HUES48 (cell line): ENCODE data around the gene GAP43.

Experiments
- H3K27ac ChIP-seq: one replicate; pipeline ENCODE4 v1.7.0; 2013; ENCODE audit warnings: low read depth, low read length, inconsistent platforms
- H3K27me3 ChIP-seq: 2 replicates; pipeline ENCODE4 v1.6.1; 2013; ENCODE audit warnings: mild to moderate bottlenecking, low read length; ENCODE audit not compliant: control insufficient read depth, insufficient read depth
- H3K36me3 ChIP-seq: 2 replicates; pipeline ENCODE4 v1.6.1; 2013; ENCODE audit warnings: low read length; ENCODE audit not compliant: control insufficient read depth, insufficient read depth
- H3K4me1 ChIP-seq: 2 replicates; pipeline ENCODE4 v1.6.1; 2013; ENCODE audit warnings: mild to moderate bottlenecking, low read length; ENCODE audit not compliant: control insufficient read depth, insufficient read depth
- H3K4me3 ChIP-seq: 2 replicates; pipeline ENCODE4 v1.5.1; 2013; ENCODE audit warnings: mild to moderate bottlenecking, low read depth, low read length
- H3K9ac ChIP-seq: 2 replicates; pipeline ENCODE4 v1.6.1; 2013; ENCODE audit warnings: mild to moderate bottlenecking, low read depth, low read length, moderate library complexity
- H3K9me3 ChIP-seq: 2 replicates; pipeline ENCODE4 v1.6.1; 2013; ENCODE audit warnings: low read length; ENCODE audit not compliant: control insufficient read depth, insufficient read depth

Gene GAP43, protein sequence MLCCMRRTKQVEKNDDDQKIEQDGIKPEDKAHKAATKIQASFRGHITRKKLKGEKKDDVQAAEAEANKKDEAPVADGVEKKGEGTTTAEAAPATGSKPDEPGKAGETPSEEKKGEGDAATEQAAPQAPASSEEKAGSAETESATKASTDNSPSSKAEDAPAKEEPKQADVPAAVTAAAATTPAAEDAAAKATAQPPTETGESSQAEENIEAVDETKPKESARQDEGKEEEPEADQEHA

DNA sequence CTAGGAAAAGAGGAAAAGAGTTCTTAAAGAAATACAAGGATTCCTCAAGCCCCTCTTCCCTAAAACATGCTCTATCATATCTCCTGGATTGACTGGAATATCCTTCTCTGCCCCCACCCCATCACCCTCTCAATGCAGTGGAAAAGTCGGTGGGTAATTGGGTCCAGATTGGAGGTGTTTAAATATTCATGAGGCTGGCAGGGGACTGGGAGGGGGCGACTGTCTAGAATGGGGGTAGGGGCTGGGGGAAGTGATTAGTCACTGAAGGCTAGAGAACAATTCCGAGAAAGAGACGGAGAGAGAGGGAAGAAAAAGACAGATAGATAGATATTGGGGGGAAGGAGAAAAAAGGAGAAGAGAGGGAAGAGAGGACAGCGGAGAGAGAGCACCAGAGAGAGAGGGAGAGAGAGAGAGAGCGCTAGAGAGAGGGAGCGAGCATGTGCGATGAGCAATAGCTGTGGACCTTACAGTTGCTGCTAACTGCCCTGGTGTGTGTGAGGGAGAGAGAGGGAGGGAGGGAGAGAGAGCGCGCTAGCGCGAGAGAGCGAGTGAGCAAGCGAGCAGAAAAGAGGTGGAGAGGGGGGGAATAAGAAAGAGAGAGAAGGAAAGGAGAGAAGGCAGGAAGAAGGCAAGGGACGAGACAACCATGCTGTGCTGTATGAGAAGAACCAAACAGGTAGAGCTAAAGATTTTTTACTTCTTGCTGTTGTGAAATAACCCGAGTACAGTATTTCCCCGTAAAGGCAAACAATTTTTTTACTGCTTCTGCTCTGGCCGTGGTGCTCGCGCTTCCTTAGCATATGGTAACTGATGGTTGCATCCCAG lies at the start of gene GAP43:
TSS of gene GAP43 (plus strand) at position 467 of the 825 bp plus-strand sequence. CDS start at position 647, 180 bp downstream.
- peak within 1 kb of the TSS; percentile 82 for H3K4me3 ChIP-seq
- no peaks in the 10 kb centered on the region for H3K9me3 ChIP-seq
- no peaks in the 10 kb centered on the region for H3K36me3 ChIP-seq
- H3K27ac ChIP-seq, result peak within 1 kb of the TSS; percentile 13
- H3K27me3 ChIP-seq, result peaks cover 15% of the 10 kb centered on the region; the same call in 1 of the 2 replicates
- peak within 1 kb of the TSS; percentile 71; the same call in 1 of the 2 replicates for H3K9ac ChIP-seq
- peaks cover 39% of the 10 kb centered on the region for H3K4me1 ChIP-seq

DNA sequence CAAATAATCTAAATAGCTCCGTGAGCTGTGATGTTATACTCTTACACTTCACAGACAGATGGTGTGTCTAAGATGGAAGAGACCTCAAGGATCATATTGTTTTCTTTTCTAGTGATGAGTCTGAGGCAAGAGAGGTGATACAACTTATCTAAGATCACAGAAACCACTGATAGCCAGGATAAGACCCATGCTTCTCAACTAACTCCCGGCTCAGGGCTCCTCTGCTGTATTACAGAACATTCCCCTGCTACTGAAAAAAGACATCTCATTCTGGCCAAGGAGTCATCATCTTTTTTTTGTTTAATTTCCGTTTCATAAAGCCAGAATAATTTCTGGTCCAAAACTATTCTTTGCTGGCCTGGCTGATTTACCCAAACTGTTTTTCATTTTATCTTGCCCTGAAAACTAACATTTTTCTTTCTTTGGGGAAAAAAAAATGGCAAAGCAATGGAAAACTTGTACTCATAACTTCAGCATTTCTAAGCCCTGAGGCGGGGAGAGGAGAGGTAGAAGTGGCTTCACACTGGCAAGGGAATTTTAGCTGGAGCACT lies 46.9 kb upstream of the GAP43 start:
- Histone ChIP-seq H3K27me3 (no peaks in the 10 kb centered on the region), H3K27ac (no peak overlapping the region), H3K9ac (no peak overlapping the region), H3K9me3 (no peaks in the 10 kb centered on the region), H3K36me3 (no peaks in the 10 kb centered on the region), H3K4me1 (peaks cover 6% of the 10 kb centered on the region), H3K4me3 (no peak overlapping the region)

DNA sequence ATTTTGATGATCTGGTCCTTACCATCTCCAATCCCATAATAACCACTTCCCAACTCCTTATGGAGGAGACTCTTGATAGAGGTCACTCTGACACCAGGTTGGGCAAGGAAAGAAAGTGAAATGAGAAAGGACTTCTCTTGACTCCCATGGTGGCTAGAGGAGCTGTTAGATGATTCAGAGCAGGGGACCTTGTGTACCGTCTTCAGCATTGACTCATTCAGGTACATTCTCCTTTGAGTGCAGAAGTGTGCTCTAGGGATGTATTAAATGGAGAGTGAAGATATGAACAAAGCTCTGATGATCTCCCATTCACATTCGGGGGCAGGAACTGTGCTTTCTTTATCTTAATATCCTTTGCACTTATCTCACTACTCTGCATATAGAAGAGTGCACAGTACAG lies 46.3 kb upstream of the GAP43 start:
- Histone ChIP-seq H3K27me3 (no peaks in the 10 kb centered on the region), H3K9me3 (no peaks in the 10 kb centered on the region), H3K4me1 (peaks cover 9% of the 10 kb centered on the region), H3K36me3 (no peaks in the 10 kb centered on the region), H3K9ac (no peak overlapping the region), H3K4me3 (no peak overlapping the region), H3K27ac (no peak overlapping the region)

DNA sequence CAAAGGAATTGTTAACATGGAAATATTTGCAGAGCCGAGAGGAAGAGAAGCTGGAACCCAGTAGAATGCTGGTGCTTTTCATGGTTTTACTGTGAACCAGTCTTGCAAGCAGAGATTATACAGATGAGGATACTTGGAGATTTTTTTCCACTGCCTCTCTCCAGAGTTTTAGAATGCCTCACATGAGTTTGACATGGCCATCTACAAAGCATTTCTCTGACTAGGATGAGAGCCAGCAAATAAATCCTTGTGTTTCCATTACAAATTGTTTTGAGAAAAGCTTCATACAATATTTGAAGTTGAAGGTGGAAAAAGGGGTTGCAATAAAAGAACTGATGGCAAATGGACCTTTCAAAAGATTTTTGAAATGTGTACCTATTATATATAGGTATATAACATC lies 45.0 kb upstream of the GAP43 start:
- Histone ChIP-seq H3K4me3 (no peak overlapping the region), H3K9me3 (no peaks in the 10 kb centered on the region), H3K27me3 (no peaks in the 10 kb centered on the region), H3K27ac (no peak overlapping the region), H3K9ac (no peak overlapping the region), H3K4me1 (peaks cover 9% of the 10 kb centered on the region), H3K36me3 (no peaks in the 10 kb centered on the region)

DNA sequence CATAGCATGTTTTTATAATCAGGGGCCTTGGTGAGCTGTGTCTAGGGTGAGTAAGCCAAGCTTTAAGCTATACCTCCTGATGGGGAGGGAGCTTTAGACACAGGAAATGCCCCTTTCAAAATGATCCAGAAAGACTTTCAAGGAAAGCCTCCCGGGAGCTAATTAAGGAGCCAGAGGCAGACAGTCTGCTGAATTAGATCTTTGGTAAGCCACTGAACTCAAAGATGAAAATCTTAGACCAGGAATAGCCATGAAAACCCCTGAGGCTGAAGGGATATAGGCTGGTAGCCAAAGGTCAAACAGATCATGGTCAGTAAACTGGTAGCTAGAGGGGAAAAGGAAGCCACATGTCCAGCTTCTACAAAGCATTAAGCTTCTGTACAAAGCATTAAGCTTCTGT lies 42.7 kb upstream of the GAP43 start:
- H3K27me3 ChIP-seq, result no peaks in the 10 kb centered on the region
- H3K4me3 ChIP-seq, result no peak overlapping the region
- H3K36me3 ChIP-seq, result no peaks in the 10 kb centered on the region
- no peak overlapping the region for H3K9ac ChIP-seq
- no peak overlapping the region for H3K27ac ChIP-seq
- peaks cover 9% of the 10 kb centered on the region for H3K4me1 ChIP-seq
- H3K9me3 ChIP-seq, result no peaks in the 10 kb centered on the region

DNA sequence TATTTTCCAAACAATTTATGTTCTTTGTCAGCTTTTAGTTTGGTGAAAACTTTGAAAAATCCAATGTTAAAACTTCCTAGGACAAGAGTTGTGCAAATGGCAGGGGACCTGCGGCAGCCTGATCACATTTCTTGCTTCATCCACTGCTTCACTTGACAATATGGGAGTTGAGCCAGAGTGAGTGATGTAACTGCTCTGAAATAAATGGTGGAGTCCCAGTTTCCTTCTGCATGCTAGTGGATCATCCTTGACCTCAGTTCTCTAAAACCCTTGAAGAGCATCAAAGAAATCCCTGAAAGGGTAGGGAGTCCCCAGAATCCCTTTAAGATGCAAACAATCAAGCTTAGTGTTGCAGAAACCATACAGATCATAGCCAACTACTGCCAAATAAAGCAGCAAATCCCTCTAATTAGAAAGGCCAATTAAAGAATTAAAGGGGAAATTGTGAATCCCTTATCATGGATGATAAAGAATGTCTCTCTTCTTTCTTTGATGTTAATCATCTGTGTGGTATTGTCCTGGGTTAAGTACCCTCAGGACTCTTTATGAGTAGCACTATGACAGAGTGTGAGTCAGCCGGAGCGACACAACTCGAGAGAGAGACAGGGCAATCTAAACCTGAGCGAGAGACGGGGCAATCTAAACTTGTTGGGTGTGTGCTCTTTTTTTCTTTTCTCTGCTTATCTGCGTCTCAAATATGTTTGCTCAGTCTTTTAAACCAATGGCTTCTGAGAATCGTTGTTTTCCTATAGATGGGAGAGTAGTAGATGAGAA lies 41.8 kb upstream of the GAP43 start:
- H3K27me3 ChIP-seq, result no peaks in the 10 kb centered on the region
- H3K36me3 ChIP-seq, result no peaks in the 10 kb centered on the region
- H3K9ac ChIP-seq, result no peak overlapping the region
- no peak overlapping the region for H3K4me3 ChIP-seq
- H3K9me3 ChIP-seq, result no peaks in the 10 kb centered on the region
- H3K27ac ChIP-seq, result no peak overlapping the region
- peaks cover 9% of the 10 kb centered on the region for H3K4me1 ChIP-seq

DNA sequence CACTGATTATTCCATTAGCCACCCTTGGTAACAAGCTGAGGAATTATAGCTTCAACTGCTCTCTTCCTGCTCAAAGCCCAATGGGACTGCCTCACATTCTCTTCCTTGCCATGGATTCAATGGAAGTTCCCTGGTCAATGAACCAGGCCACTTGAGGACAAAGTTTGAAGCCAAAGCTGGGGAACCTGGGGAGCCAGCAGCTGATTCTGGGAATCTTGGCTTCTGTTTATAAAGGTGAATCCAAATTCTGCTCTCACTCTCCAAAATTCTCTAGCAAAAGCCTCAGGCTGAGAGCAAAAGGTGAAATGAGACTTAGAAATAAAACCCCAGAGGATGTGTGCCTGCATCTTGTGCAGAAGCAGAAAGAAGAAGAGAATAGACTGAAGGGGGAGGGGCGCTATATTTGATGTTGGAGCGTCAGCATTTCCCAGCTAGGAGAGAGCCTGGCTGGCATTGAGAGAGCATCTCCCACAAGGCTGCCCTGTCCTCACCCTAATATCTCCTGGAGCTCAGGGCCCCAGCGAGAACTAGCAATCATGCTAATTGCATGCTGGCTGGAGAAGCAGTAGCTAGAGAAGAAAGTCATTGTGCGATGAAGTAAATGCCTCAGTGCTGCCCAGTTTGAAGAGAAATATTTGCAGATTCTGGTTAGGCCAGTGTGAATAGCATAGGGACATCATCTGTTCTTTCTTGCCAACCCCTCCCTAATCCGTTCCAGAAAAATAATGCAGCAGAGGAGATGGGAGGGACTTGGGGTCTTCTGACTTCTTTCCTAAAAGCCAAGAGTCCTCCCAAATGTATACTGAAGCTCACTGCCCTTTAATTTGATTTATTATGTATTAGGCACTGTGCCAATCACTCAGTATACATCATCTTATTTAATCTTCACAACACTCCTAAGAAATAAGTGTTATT lies 34.9 kb upstream of the GAP43 start:
- H3K36me3 ChIP-seq, result no peaks in the 10 kb centered on the region
- H3K27ac ChIP-seq, result no peak overlapping the region
- H3K4me3 ChIP-seq, result no peak overlapping the region
- 0 out of 2 replicates have a peak, but pooled peaks cover 4% of the 10 kb centered on the region for H3K4me1 ChIP-seq
- H3K9ac ChIP-seq, result no peak overlapping the region
- no peaks in the 10 kb centered on the region for H3K27me3 ChIP-seq
- no peaks in the 10 kb centered on the region for H3K9me3 ChIP-seq

DNA sequence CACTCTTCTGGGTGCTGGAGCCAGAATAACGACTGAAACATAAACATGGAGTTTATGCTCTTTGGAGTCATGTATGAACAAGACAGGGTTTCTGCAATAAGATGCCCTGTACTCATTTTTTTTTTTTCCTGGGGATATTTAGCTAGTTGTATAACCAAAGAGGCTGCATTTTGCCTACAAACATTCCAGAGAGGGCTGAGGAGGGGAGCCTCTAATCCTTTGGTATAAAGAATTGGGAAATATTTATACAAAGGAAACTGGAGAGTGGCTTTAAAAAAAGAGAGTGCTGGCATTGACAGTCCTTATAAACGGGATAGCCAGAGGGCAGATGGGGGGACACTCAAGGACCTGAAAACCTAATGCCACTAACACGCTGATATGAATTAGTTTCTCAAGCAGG lies 32.4 kb upstream of the GAP43 start:
- no peaks in the 10 kb centered on the region for H3K27me3 ChIP-seq
- no peak overlapping the region for H3K9ac ChIP-seq
- no peak overlapping the region for H3K27ac ChIP-seq
- H3K36me3 ChIP-seq, result no peaks in the 10 kb centered on the region
- no peak overlapping the region for H3K4me3 ChIP-seq
- 0 out of 2 replicates have a peak, but pooled peaks cover 4% of the 10 kb centered on the region for H3K4me1 ChIP-seq
- H3K9me3 ChIP-seq, result peaks cover 11% of the 10 kb centered on the region

DNA sequence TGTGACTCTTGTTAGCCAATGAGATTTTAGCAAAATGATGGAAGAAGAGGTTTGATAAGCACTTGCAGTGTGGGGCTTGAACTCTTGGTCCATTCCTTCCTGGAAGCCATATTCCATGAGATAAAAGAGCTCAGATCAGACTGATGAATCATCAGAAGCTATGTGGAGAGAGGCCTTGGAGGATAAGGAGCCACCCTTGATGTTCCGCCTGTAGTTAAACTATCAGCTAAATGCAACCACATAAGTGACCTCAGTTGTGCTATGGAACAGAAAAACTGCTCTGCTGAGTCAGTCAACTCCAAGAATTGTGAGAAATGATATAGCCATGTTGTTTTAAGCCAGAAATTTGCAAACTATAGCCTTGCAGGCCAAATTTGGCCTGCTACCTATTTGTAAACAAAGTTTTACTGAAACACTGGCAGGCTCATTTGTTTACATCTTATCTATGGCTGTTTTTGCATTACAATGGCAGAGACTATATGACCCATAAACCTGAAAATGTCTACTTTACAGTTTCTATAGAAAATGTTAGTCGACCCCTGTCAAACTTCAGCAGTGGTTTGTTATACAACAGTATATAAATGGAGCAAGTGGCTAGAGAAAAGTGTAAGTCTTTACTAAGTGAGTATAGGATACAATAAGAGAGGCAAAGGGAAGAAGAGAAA lies 27.6 kb upstream of the GAP43 start:
- no peaks in the 10 kb centered on the region for H3K36me3 ChIP-seq
- no peaks in the 10 kb centered on the region for H3K27me3 ChIP-seq
- no peaks in the 10 kb centered on the region for H3K4me1 ChIP-seq
- H3K9me3 ChIP-seq, result peaks cover 11% of the 10 kb centered on the region
- no peak overlapping the region for H3K4me3 ChIP-seq
- H3K27ac ChIP-seq, result no peak overlapping the region
- H3K9ac ChIP-seq, result no peak overlapping the region

DNA sequence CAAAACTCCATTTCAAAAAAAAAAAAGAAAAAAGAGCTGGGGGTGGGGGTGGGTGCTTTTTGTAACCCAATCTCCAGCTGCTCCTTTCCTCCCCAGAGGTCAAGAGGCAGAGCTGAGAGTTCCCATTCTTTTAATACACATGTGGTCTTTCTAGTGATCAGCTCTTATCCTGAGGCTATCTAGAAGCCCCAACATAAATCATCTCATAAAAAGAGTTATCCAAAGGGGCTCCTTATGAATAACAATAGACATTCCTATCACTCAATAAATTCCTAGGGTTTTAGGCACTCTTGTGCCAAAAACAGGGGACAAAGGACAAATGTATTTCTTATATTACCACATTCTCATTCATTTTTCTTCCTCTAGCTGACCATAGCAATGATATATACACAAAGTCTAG lies 25.1 kb upstream of the GAP43 start:
- Histone ChIP-seq H3K4me1 (no peaks in the 10 kb centered on the region), H3K9me3 (peaks cover 11% of the 10 kb centered on the region), H3K36me3 (no peaks in the 10 kb centered on the region), H3K4me3 (no peak overlapping the region), H3K27ac (no peak overlapping the region), H3K27me3 (no peaks in the 10 kb centered on the region), H3K9ac (no peak overlapping the region)
